ENCODE data around the gene TECR. TPM values are rescaled to one million over a fixed set of nuclear protein-coding genes. Genes with fewer than 3 reads are reported as not detected.

TECR gene
- total and polyA plus RNA-seq, 2 of the 13 experiments (the other 11 are each of a cell fraction or from before 2014, with no cell fraction given) = 54.9 to 121 TPM

GRCh38 chr19:14517840-14518505 lies 11.4 kb upstream of the TECR start, which contains the start of gene DNAJB1 (continued):
- TF ChIP-seq ZNF605 (CRISPR knock-in tag; IDR thresholded peaks at IDR 0.05) (no peak; the same call in 1 of the 2 replicates), SIN3A (IDR thresholded peaks at IDR 0.05; ENCODE audit: borderline replicate concordance, low read depth, low read length) (peak; percentile 69; the same call in 1 of the 2 replicates), EED (CRISPR knock-in tag; IDR thresholded peaks at IDR 0.05) (peak; percentile 42; the same call in 1 of the 2 replicates), AHR (CRISPR knock-in tag; IDR thresholded peaks at IDR 0.05) (peak; percentile 56; the same call in 1 of the 2 replicates), ZNF460 (CRISPR knock-in tag; IDR thresholded peaks at IDR 0.05; ENCODE audit: borderline replicate concordance) (no peak), ZNF773 (CRISPR knock-in tag; IDR thresholded peaks at IDR 0.05; ENCODE audit: borderline replicate concordance) (no peak; the same call in 1 of the 2 replicates), TRIM24 (CRISPR knock-in tag; IDR thresholded peaks at IDR 0.05) (no peak), MEIS2 (CRISPR knock-in tag; IDR thresholded peaks at IDR 0.05) (peak; percentile 37; the same call in 1 of the 2 replicates), ZNF414 (CRISPR knock-in tag; IDR thresholded peaks at IDR 0.05) (no peak), TBX2 (CRISPR knock-in tag; IDR thresholded peaks at IDR 0.05; ENCODE audit: borderline replicate concordance) (peak; percentile 73), PHF8 (CRISPR knock-in tag; IDR thresholded peaks at IDR 0.05) (peak; percentile 86), ZNF451 (CRISPR knock-in tag; IDR thresholded peaks at IDR 0.05) (peak; percentile 87), MBD4 (IDR thresholded peaks at IDR 0.05; ENCODE audit: borderline replicate concordance, low read length) (no peak), SIN3B (IDR thresholded peaks at IDR 0.05; ENCODE audit: low read length) (peak; percentile 30)
- TF ChIP-seq, protein P1, sequence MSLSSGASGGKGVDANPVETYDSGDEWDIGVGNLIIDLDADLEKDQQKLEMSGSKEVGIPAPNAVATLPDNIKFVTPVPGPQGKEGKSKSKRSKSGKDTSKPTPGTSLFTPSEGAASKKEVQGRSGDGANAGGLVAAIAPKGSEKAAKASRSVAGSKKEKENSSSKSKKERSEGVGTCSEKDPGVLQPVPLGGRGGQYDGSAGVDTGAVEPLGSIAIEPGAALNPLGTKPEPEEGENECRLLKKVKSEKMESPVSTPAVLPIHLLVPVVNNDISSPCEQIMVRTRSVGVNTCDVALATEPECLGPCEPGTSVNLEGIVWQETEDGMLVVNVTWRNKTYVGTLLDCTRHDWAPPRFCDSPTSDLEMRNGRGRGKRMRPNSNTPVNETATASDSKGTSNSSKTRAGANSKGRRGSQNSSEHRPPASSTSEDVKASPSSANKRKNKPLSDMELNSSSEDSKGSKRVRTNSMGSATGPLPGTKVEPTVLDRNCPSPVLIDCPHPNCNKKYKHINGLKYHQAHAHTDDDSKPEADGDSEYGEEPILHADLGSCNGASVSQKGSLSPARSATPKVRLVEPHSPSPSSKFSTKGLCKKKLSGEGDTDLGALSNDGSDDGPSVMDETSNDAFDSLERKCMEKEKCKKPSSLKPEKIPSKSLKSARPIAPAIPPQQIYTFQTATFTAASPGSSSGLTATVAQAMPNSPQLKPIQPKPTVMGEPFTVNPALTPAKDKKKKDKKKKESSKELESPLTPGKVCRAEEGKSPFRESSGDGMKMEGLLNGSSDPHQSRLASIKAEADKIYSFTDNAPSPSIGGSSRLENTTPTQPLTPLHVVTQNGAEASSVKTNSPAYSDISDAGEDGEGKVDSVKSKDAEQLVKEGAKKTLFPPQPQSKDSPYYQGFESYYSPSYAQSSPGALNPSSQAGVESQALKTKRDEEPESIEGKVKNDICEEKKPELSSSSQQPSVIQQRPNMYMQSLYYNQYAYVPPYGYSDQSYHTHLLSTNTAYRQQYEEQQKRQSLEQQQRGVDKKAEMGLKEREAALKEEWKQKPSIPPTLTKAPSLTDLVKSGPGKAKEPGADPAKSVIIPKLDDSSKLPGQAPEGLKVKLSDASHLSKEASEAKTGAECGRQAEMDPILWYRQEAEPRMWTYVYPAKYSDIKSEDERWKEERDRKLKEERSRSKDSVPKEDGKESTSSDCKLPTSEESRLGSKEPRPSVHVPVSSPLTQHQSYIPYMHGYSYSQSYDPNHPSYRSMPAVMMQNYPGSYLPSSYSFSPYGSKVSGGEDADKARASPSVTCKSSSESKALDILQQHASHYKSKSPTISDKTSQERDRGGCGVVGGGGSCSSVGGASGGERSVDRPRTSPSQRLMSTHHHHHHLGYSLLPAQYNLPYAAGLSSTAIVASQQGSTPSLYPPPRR (CRISPR knock-in tag; IDR thresholded peaks at IDR 0.05; ENCODE audit: borderline replicate concordance) = peak; percentile 39; the same call in 1 of the 2 replicates
- TF ChIP-seq, protein P2, sequence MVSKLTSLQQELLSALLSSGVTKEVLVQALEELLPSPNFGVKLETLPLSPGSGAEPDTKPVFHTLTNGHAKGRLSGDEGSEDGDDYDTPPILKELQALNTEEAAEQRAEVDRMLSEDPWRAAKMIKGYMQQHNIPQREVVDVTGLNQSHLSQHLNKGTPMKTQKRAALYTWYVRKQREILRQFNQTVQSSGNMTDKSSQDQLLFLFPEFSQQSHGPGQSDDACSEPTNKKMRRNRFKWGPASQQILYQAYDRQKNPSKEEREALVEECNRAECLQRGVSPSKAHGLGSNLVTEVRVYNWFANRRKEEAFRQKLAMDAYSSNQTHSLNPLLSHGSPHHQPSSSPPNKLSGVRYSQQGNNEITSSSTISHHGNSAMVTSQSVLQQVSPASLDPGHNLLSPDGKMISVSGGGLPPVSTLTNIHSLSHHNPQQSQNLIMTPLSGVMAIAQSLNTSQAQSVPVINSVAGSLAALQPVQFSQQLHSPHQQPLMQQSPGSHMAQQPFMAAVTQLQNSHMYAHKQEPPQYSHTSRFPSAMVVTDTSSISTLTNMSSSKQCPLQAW (CRISPR knock-in tag; IDR thresholded peaks at IDR 0.05) = no peak
- TF ChIP-seq, protein P3, sequence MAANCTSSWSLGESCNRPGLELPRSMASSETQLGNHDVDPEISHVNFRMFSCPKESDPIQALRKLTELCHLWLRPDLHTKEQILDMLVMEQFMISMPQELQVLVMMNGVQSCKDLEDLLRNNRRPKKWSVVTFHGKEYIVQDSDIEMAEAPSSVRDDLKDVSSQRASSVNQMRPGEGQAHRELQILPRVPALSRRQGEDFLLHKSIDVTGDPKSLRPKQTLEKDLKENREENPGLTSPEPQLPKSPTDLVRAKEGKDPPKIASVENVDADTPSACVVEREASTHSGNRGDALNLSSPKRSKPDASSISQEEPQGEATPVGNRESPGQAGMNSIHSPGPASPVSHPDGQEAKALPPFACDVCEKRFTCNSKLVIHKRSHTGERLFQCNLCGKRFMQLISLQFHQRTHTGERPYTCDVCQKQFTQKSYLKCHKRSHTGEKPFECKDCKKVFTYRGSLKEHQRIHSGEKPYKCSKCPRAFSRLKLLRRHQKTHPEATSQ (CRISPR knock-in tag; IDR thresholded peaks at IDR 0.05; ENCODE audit: borderline replicate concordance) = no peak; the same call in 1 of the 2 replicates
